ENCODE data around the gene FAM50B.

GRCh38 chr6:3857468-3858456 is 8.6 kb downstream of the FAM50B start:
- TF ChIP-seq, protein P1, sequence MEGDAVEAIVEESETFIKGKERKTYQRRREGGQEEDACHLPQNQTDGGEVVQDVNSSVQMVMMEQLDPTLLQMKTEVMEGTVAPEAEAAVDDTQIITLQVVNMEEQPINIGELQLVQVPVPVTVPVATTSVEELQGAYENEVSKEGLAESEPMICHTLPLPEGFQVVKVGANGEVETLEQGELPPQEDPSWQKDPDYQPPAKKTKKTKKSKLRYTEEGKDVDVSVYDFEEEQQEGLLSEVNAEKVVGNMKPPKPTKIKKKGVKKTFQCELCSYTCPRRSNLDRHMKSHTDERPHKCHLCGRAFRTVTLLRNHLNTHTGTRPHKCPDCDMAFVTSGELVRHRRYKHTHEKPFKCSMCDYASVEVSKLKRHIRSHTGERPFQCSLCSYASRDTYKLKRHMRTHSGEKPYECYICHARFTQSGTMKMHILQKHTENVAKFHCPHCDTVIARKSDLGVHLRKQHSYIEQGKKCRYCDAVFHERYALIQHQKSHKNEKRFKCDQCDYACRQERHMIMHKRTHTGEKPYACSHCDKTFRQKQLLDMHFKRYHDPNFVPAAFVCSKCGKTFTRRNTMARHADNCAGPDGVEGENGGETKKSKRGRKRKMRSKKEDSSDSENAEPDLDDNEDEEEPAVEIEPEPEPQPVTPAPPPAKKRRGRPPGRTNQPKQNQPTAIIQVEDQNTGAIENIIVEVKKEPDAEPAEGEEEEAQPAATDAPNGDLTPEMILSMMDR (IDR thresholded peaks at IDR 0.05; ENCODE audit: insufficient read depth, low read length, poor library complexity, severe bottlenecking), result no peak
- TF ChIP-seq EZH2phosphoT487 (conservative IDR thresholded peaks at IDR 0.05; ENCODE audit: low read length), result no peak

All from SU-DHL-6 (cell line).